GM10847 (cell line): Measurements from ENCODE around the gene RTL5.

Experiments used
- POLR2A ChIP-seq: IDR thresholded peaks from 2 replicates; pipeline ENCODE4 v1.6.1; 2011; ENCODE audit not compliant: insufficient read length; ENCODE audit errors: extremely low read depth

RTL5 gene

GRCh38 chrX:72137846-72138495 lies 6.3 kb upstream of the RTL5 start:
- TF ChIP-seq POLR2A: no peak

- TF ChIP-seq POLR2A: no peak
Measured at GRCh38 chrX:72133851-72134546, 2.3 kb upstream of the RTL5 start.

- no peak for TF ChIP-seq POLR2A
Measured at GRCh38 chrX:72132456-72132855, 741 bp upstream of the RTL5 start.

- TF ChIP-seq POLR2A: no peak
Measured at GRCh38 chrX:72130762-72131250, 909 bp downstream of the RTL5 start.

- no peak for TF ChIP-seq POLR2A
Measured at GRCh38 chrX:72130156-72130761, 1.5 kb downstream of the RTL5 start.

- no peak for TF ChIP-seq POLR2A
Measured at GRCh38 chrX:72129661-72130060, 2.1 kb downstream of the RTL5 start.

GRCh38 chrX:72128881-72129280 lies 2.8 kb downstream of the RTL5 start:
- TF ChIP-seq POLR2A: no peak

- no peak for TF ChIP-seq POLR2A
Measured at GRCh38 chrX:72128183-72128834, 3.4 kb downstream of the RTL5 start.

- TF ChIP-seq POLR2A: no peak
Measured at GRCh38 chrX:72127332-72127731, 4.4 kb downstream of the RTL5 start.

- TF ChIP-seq POLR2A: no peak
Measured at GRCh38 chrX:72126539-72127140, 5.1 kb downstream of the RTL5 start.

- no peak for TF ChIP-seq POLR2A
Measured at GRCh38 chrX:72126048-72126415, 5.7 kb downstream of the RTL5 start.

GRCh38 chrX:72125331-72126047 lies 6.2 kb downstream of the RTL5 start:
- no peak for TF ChIP-seq POLR2A

- TF ChIP-seq POLR2A: no peak
Measured at GRCh38 chrX:72124540-72125201, 7.0 kb downstream of the RTL5 start.

GRCh38 chrX:72123471-72124185 lies 8.1 kb downstream of the RTL5 start:
- no peak for TF ChIP-seq POLR2A
